HG03095 (cell line): Measurements from ENCODE around the gene ODAM.
"Not testable (repeated sequence)": the region's sequence is repeated elsewhere in the genome, so short reads cannot be mapped to it uniquely, and the experiment has no call there.

Source experiments
- ATAC-seq: cut with Tn5 transposase; IDR thresholded peaks from one replicate; pipeline ENCODE4 v1.9.1; 2021; ENCODE audit warnings: moderate library complexity; ENCODE audit not compliant: unreplicated experiment

ODAM gene

DNA sequence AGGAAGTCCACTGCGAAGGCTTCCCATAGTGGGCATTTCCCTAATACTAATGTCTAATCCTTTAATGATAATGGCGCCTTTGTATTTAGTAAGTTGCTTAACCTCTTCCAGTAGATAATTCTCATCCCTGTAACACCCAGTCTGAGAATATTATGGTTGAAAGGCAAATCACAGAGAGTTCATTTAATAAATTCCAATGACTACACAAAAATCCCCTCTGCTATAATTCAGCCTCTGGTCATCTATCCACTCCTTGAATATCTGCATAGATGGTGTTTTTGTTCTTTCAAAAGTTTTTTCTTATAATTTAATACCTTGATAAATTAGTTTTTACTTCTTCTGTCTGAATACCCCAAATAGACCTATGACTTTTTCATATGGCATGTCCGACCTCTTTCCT lies 25.9 kb downstream of the ODAM start:
- ATAC-seq, result not testable (repeated sequence)

DNA sequence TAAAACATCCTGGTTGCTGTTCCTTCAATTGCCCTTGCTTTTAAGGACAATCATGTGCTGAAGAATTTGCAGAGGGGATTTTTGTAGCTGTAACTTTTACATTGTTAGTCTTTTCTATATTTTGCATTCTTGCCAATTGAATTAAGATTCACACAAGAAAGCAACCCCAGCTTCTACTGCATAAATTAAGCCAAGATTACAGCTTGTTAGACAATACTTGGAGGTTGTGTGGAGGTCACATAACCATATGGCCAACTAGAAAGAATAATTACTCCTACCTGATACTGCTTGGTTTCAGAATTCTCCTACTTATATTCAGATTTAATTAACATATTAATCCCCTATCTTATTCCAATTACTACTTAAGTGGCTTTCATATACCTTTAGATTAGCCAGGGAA lies 26.3 kb downstream of the ODAM start:
- ATAC-seq, result not testable (repeated sequence)

DNA sequence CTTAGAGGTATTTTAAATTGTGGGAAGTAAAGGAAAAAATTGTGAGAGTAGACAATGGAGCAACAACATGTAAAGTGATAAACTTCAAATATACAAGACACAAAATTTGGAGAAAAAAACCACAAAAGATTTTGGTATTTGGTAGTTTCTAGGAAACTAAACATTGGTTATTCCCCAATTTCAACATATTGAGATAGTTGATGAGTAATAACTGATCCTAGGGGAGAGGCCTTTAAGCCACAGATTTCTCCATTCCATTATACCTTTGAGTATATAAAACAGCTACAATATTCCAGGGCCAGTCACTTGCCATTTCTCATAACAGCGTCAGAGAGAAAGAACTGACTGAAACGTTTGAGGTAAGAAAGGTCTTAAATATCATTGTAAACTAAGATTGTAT lies 30.3 kb downstream of the ODAM start, which contains the start of gene FDCSP:
Gene FDCSP (plus strand): TSS at position 301 of the 400 bp plus-strand sequence. CDS start 5,071 bp downstream, outside the sequence.
- no peak for ATAC-seq

DNA sequence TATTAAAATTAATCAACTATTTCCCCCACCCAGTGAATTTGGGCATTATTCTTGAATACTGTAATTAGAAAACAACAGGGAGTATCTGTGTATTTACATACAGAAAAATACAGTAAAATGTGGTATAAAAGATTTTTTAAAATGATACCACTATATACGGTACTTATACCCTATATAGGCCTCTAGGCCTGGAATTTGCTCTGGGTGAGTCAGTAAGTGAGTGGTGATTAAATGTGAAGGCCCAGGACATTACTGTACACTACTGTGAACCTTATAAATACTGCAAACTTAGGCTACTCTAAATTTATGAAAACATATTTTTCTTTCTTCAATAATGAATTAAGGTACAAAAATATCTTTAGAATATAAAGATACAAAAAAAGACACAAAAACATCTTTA lies 40.6 kb downstream of the ODAM start:
- ATAC-seq, result no peak

GRCh38 chr4:70239131-70239883 lies 43.8 kb downstream of the ODAM start:
- no peak for ATAC-seq

- no peak for ATAC-seq
These were observed 44.5 kb downstream of the ODAM start for GRCh38 chr4:70239884-70240591.

- not testable (repeated sequence) for ATAC-seq
These were observed 46.8 kb downstream of the ODAM start, which contains the start of gene CSN3 for GRCh38 chr4:70242297-70242696. CSN3 (plus strand) TSS chr4:70242597; CDS start chr4:70244820, 2,223 bp downstream.

- no peak for ATAC-seq
These were observed 47.6 kb downstream of the ODAM start for GRCh38 chr4:70243091-70243490.

DNA sequence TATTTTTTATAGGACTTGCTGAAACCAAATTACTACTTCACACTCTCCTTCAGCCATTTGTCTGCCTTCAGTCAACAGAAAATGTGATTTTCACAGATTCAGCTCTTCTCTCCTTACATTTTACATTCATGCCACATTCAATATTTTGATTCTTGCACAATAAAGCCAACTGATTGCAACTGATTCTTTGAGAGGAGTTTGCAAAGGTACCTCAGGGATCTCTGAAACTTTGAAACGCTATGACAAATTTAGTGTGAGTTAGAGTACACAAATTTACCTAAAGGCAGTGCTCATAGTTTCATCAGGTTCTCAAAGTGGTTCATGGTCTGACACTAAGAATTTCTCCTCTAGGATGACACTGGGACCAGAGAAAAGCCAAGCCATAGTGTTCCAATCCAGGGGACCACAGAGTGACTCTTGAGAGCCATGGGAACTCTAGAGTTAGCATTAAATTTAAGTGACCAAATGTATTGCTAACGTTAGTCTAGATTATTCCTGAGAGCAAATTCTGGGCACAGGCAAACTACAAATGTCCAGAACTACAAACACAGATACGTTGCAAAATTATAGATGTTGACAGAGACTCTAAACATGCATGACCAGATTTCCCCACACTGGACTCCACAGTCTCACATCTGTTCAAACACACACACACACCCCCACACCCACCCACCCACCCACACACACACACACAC lies 55.9 kb downstream of the ODAM start:
- no peak for ATAC-seq

DNA sequence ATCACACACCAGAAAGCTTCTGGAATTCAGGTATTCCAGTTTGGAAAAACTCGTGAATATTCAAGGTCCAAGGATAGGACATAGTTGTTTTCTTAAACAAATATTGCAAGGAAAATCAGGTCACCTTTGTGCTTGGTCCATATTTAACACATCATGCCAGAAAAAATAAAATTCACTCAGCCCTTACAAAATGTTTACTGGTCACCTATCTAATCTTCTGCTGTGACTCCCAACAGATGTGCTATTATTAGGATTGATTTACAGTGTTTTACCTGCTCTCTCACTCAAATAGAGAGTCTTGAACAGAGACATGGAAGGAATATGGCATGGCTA lies 56.4 kb downstream of the ODAM start:
- ATAC-seq, result no peak
